Measurements from ENCODE around the gene PRSS1. TPM values are rescaled to one million over a fixed set of nuclear protein-coding genes. Genes with fewer than 3 reads are reported as not detected.

Gene PRSS1
- total RNA-seq, result not detected in 2 replicates

DNA sequence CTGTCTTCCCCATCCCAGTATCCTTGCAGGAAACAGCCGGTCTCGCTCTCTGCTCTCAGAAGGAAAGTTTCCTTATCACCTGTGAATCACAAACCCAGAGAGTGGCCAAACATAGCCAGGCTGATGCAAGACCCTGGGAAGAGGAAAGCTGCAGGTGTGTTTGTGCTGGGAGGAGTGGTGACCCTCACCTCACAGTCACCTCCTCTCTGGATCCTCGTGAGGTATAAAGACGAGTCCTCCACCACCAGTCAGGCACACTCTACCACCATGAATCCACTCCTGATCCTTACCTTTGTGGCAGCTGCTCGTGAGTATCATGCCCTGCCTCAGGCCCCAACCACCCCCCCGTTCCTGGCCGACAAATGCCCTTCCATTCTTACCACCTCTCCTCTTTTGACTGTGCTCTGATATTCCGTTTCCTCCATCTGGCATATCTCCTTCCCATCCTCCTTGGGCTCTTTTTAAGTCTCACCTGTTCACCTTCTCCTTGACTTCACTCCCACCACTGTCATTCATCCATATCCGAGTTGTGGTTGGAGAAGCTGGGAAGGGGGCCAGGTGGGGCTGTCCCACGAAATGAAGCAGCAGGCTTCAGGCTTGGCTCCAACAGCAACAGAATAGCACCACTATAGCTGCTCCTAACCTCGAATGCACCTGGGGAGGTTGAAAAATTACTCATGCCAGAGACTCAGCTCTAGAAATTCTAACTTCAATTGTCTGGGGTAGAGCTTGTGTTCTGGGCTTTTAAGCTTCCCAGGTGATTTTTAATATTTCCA is at the start of gene PRSS1:
TSS of gene PRSS1 (plus strand) at position 255 of the 776 bp plus-strand sequence. CDS start at position 268, 13 bp downstream.

DNA sequence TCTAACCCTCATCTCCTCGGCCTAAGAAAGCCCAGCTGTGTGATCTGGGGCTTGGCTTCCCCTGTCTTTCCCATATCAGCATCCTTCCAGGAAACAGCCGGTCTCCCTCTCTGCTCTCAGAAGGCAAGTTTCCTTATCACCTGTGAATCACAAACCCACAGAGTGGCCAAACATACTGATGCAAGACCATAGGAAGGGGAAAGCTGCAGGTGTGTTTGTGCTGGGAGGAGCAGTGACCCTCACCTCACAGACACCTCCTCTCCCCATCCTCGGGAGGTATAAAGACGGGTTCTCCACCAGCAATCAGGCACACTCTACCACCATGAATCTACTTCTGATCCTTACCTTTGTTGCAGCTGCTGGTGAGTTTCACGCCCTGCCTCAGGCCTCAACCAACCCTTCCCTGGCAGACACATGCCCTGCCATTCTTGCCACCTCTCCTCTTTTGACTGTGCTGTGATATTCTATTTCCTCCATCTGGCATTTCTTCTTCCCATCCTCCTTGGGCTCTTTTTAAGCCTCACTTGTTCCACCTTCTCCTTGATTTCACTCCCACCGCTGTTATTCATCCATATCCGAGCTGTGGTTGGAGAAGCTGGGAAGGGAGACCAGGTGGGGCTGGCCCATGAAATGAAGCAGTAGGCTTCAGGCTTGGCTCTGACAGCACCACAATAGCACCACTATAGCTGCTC is 21.5 kb downstream of the PRSS1 start, which contains the start of gene PRSS2:
TSS of gene PRSS2 (plus strand) at position 310 of the 692 bp plus-strand sequence. CDS start at position 323, 13 bp downstream.

Small RNA genes lying within 50 kb of the gene (small RNA-seq; reads per million reads assigned to genes)
- gene TRBD1 (ENCODE audit: low replicate concordance) (not detected), gene TRBJ1-1 (ENCODE audit: low replicate concordance) (not detected), gene TRBJ1-2 (ENCODE audit: low replicate concordance) (not detected), gene TRBJ1-3 (ENCODE audit: low replicate concordance) (not detected), gene TRBJ1-4 (ENCODE audit: low replicate concordance) (not detected), gene TRBJ1-5 (ENCODE audit: low replicate concordance) (not detected), gene TRBJ1-6 (ENCODE audit: low replicate concordance) (not detected), gene TRBJ2-1 (ENCODE audit: low replicate concordance) (not detected), gene TRBJ2-2 (ENCODE audit: low replicate concordance) (not detected), gene TRBJ2-2P (ENCODE audit: low replicate concordance) (not detected), gene TRBJ2-3 (ENCODE audit: low replicate concordance) (not detected), gene TRBJ2-4 (ENCODE audit: low replicate concordance) (not detected), gene TRBJ2-5 (ENCODE audit: low replicate concordance) (not detected), gene TRBJ2-6 (ENCODE audit: low replicate concordance) (not detected), gene TRBJ2-7 (ENCODE audit: low replicate concordance) (not detected)

Other genes with a start within 250 kb of the PRSS1 start
- not detected in 2 replicates for gene PRSS2, start 21.5 kb downstream of the PRSS1 start, total RNA-seq
- gene EPHB6, start 105.6 kb downstream of the PRSS1 start, total RNA-seq, result 2.4 and 26.8 TPM in 2 replicates
- gene TRPV6, start 136.3 kb downstream of the PRSS1 start, total RNA-seq, result not detected in 2 replicates
- not detected in 2 replicates for gene TRPV5, start 184.3 kb downstream of the PRSS1 start, total RNA-seq
- gene LLCFC1, start 190.0 kb downstream of the PRSS1 start, total RNA-seq, result not detected in 2 replicates
- not detected in 2 replicates for gene KEL, start 212.9 kb downstream of the PRSS1 start, total RNA-seq